Measurements from ENCODE around the gene LCN9.
A peak's percentile ranks its signal among the peaks of the same experiment; 100 is the strongest.

LCN9 gene

DNA sequence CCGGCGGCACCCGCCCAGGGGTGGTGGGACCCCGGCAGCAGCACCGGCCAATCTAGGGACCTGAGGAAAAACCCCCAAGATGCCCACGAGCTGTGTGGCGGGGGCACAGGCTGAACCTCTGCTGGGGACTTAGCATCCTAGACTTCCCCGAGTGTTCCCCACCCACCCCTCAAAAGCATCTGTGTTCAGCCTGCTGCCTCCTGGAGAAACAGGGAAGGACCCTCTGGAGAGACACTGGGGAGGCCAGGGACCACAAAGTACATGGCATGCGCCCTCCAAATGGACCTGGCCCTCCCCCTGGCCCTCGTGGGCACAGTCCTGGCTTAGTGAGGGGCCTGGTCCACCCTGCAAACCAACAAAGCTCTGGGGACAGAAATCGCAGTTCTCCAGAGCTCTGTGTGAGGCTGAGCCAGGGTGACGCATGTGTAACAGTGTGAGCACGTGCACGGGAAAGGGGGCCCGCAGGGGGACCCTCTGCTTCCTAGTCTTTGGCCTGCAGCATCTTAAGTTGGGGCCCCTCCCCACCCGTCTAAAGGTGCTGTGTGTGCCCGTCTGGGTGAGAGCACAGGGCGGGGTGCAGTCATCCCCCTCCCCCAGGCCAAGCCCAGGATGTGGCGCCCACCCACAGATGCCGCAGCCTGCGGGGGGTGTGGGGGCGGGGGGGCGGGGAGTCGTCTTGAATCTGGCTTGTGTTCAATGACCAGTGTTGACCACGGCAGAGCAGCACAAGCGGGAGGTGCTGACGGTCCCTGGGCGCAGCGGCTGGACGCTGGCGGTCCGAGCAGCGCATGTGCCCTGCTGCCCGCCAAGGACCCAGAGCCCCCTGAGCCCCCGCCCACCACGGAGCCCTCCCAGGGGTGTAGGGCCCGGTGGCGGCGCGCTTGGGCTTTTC, 38.2 kb downstream of the LCN9 start:
- no peak for DNase-seq

DNA sequence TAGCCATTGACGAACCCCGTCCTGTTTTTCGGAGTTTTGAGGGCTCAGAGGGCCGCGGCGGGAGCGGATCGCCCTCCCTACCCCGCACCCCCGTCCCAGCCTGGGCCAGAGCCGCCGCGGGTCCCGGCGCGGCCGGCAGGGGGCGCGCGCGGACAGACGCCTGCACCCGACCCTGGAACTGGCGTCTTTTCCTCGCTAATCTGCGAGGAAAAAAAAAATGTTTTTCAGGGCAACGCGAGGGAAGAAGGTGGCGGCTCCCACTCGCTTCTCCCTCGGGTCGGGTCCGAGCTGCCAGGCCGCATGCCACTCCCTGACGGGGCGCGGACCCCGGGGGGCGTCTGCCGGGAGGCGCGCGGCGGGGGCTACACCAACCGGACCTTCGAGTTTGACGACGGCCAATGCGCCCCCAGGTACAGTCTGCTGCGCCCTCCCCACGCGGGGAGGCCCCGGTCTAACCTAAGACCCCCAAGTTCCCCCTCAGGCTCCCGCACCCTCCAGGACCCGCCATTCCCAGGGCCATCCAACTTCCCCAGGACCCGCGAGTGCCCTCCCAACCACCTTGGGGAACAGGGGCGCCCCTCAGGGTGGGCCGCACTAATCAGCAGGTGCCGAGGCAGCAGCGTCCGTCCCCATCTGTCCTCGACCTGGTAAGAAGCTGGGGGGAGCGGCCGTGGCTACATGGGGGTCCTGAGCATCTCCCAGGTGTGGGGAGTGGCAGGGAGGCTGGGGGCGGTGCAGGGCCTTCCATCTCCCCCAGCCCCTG, 39.0 kb downstream of the LCN9 start, which contains the start of gene KCNT1:
Gene KCNT1 (plus strand): TSS at position 227 of the 763 bp plus-strand sequence. CDS start 74 bp downstream, at position 301.
- DNase-seq: peak; percentile 35

- DNase-seq: no peak
These were observed 40.6 kb downstream of the LCN9 start for GRCh38 chr9:135703726-135704125.

DNA sequence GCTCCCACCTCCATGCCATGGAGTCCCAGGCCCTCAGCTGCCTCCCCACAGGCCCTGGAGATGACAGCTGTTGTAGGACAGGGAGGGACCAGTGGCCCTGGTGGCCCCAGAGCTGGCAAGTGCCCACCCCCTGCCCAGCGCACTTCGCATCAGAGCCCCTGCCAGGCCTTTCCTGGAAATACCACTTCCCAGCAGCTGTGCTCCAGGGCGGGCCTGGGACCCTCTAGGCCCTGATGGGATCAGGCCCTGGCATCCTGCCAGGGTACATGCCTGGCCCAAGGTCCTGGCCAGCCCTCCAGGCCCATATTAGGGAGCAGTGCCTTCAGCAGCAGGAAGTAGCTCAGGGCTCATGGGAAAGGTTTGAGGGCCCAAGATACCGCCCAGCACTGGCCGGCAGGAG, 41.4 kb downstream of the LCN9 start:
- no peak for DNase-seq

DNA sequence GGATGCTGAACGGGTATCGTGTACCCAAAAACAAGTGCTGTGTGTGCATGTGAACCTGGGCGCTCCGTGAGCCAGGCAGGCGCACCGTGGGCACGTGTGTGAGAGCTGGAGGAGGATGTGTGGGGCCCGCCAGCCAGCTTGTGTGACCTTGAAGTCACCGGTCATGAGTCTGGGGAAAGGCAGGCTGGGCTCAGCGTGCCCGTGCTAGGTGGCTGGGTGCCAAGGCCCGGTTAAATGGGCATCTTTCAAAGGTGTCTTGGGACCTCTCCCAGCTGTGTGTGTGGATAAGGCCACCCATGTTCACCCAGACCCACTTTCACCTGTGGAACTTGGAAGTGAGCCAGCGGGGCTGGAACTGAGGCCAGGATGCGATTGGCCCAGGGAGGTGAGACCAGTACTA, 42.3 kb downstream of the LCN9 start:
- no peak for DNase-seq

- DNase-seq: no peak
These were observed 43.2 kb downstream of the LCN9 start for GRCh38 chr9:135706288-135706687.

- no peak for DNase-seq
These were observed 44.4 kb downstream of the LCN9 start for GRCh38 chr9:135707252-135708138.

DNA sequence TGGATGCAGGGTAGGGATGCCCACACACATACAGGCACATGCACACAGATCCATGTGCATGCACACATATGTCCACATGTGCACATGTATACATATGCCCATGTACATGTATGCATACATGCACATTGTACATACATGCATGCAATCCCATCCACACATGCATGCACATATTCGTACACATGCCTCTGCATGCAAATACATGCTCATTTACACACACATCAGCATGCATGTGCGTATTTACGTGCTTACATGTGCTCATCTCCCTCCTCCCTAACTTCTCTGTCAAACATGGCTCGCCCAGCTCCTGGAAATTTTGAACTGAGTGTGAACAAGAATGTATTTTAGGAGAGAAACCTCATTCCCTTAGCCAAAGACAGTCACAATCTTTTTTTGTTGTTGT, 45.1 kb downstream of the LCN9 start:
- no peak for DNase-seq

GRCh38 chr9:135711391-135711790, 48.3 kb downstream of the LCN9 start:
- DNase-seq: no peak

GRCh38 chr9:135711881-135712280, 48.8 kb downstream of the LCN9 start:
- DNase-seq: no peak

- DNase-seq: no peak
These were observed 49.6 kb downstream of the LCN9 start for GRCh38 chr9:135712613-135713295.

- DNase-seq: no peak
These were observed 51.3 kb downstream of the LCN9 start for GRCh38 chr9:135714242-135715055.

DNA sequence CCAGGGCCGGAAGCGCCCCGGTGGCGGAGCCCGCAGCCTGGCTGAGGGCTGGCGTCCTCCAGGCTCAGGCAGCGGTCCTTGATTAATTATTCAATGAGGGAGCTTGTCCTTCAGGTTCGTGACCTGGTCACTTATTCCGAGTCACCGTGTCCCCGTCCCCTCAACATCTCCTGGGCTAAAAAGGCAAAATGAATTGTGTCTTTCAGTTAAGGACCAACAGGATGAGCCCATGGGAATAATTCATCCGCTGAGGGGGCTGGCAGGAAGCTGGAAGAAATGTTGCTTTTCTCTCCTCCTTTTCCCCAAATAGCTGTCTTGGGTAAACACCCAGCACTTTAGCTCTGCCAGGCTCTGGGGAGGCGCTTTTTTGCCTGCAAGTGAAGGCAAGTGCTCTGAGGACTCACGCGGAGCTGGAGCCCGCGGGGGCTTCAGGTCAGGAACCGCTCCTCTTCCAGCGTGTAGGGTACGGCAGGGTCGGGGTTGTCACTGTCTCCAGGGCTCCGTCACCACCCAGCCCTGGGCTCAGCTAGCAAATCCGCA, 52.0 kb downstream of the LCN9 start:
- DNase-seq: no peak

DNA sequence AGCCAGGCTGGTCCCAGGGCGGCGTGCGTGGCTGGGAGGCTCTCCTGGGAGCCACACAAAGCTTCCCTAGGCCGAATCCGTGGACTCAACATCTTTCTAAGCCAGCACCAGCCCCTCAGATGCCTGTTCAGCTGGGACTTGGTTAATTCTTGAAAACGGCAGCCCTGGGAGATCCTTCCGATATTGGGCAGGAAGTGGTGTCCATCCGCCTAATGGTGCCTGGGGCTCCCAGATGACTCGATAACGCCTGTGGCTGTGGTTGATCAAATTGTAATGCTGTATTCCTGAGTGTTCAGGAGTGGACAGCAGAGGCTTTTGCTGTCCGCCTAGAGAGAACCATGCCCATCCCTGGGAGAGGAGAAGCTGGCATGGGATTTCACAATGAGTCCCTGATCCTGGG, 52.9 kb downstream of the LCN9 start:
- DNase-seq: no peak
